Loucy (cell line): ENCODE results near the gene PHAF1.

Experiments
- H2AFZ ChIP-seq: fragments of 200-600 bp; sonication (generic); 2 replicates; pipeline ENCODE4 v1.6.0; 2016; ENCODE audit warnings: antibody characterized with exemption, mild to moderate bottlenecking, low read length, moderate library complexity
- H3F3A ChIP-seq: fragments of 200-600 bp; 2 replicates; pipeline ENCODE4 v1.6.0; 2016; ENCODE audit warnings: antibody characterized with exemption, low read depth, mild to moderate bottlenecking
- H3K27me3 ChIP-seq: fragments of 200-600 bp; sonication (generic); 2 replicates; pipeline ENCODE4 v1.6.1; 2014; ENCODE audit warnings: low read length, mild to moderate bottlenecking; ENCODE audit not compliant: insufficient read depth, poor library complexity, severe bottlenecking
- H3K36me3 ChIP-seq: fragments of 200-600 bp; sonication (generic); 2 replicates; pipeline ENCODE4 v1.6.1; 2016; ENCODE audit warnings: low read length; ENCODE audit not compliant: insufficient read depth
- H3K4me1 ChIP-seq: fragments of 200-600 bp; sonication (generic); 2 replicates; pipeline ENCODE4 v1.5.1; 2014; ENCODE audit warnings: low read length, mild to moderate bottlenecking; ENCODE audit not compliant: insufficient read depth, poor library complexity, severe bottlenecking
- H3K4me2 ChIP-seq: fragments of 200-600 bp; sonication (generic); 2 replicates; pipeline ENCODE4 v1.6.0; 2014; ENCODE audit warnings: antibody characterized with exemption, low read length, low read depth, mild to moderate bottlenecking; ENCODE audit not compliant: poor library complexity, severe bottlenecking
- H3K4me3 ChIP-seq: fragments of 200-600 bp; sonication (generic); 2 replicates; pipeline ENCODE4 v1.5.1; 2014; ENCODE audit warnings: low read length, mild to moderate bottlenecking, mixed read lengths; ENCODE audit not compliant: poor library complexity, severe bottlenecking
- H3K79me2 ChIP-seq: fragments of 200-600 bp; sonication (generic); 2 replicates; pipeline ENCODE4 v1.6.1; 2014; ENCODE audit warnings: low read length; ENCODE audit not compliant: insufficient read depth
- H3K9ac ChIP-seq: fragments of 200-600 bp; sonication (generic); 2 replicates; pipeline ENCODE4 v1.6.0; 2014; ENCODE audit warnings: mild to moderate bottlenecking, low read depth, low read length, moderate library complexity; ENCODE audit not compliant: poor library complexity, severe bottlenecking
- H3K9me2 ChIP-seq: fragments of 200-600 bp; sonication (generic); replicated peaks from 2 replicates; pipeline ENCODE4 v1.6.1; 2016; ENCODE audit warnings: low read depth, low read length, mixed read lengths
- H3K9me3 ChIP-seq: fragments of 200-600 bp; sonication (generic); 2 replicates; pipeline ENCODE4 v1.6.1; 2014; ENCODE audit warnings: mild to moderate bottlenecking, antibody characterized with exemption, low read length, low read depth; ENCODE audit not compliant: insufficient read depth
- H4K20me1 ChIP-seq: fragments of 200-600 bp; sonication (generic); 2 replicates; pipeline ENCODE4 v1.6.0; 2014; ENCODE audit warnings: antibody characterized with exemption, low read length, mild to moderate bottlenecking; ENCODE audit not compliant: insufficient read depth, poor library complexity, severe bottlenecking
- CTCF ChIP-seq: fragments of 200-600 bp; sonication (generic); conservative IDR thresholded peaks from 2 replicates; pipeline ENCODE4 v1.5.1; 2014; ENCODE audit warnings: mild to moderate bottlenecking, antibody characterized with exemption, low read length
- EZH2phosphoT487 ChIP-seq: fragments of 200-600 bp; IDR thresholded peaks from 2 replicates; pipeline ENCODE4 v1.6.1; 2018; ENCODE audit warnings: antibody characterized with exemption, mild to moderate bottlenecking, moderate library complexity, borderline replicate concordance

PHAF1 gene

DNA sequence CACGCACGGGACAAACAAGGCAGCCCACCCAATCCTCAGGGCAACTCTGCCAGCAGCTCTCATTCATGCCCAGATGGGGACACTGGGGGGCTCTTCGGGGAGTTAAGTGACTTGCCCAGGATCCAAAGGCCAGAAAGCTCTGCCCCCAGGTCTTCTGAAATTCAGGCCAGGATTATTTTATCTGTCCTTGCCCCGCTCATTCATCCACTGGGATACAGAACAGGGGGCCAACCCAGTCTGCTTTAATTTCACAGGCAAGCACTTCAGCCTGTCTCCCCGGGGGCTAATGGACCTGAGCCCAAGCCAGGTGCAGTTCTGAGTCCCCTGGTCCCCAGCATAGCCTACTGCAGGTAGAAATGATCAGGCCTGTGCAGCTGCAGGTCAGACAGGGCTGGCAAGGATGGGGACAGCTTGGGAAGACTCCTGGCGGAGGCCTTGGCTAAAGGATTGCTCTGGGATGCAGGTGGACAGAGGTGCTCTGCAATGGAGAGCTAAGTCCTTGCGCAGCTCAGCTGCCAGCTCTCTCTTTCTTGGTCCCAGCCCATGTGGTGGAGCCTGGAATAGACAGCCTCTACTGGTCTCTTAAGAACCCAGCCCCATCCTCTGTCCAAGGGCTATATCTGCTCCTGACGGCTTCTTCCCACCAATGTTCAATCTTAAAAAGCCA lies 41.8 kb downstream of the PHAF1 start:
- H3K9ac ChIP-seq = no peak overlapping the region
- H3K36me3 ChIP-seq = peaks cover 21% of the 10 kb centered on the region; the same call in 1 of the 2 replicates
- no peak for TF ChIP-seq CTCF
- TF ChIP-seq EZH2phosphoT487 = no peak
- peak overlapping the region; percentile 63 for H3K4me2 ChIP-seq
- no peaks in the 10 kb centered on the region for H3K79me2 ChIP-seq
- H3K9me2 ChIP-seq = no peaks in the 10 kb centered on the region
- peaks cover 3% of the 10 kb centered on the region for H3K4me1 ChIP-seq
- no peaks in the 10 kb centered on the region for H3K9me3 ChIP-seq
- no peak overlapping the region for H2AFZ ChIP-seq
- peaks cover 3% of the 10 kb centered on the region for H4K20me1 ChIP-seq
- H3F3A ChIP-seq = no peaks in the 10 kb centered on the region
- peak overlapping the region; percentile 71 for H3K4me3 ChIP-seq
- H3K27me3 ChIP-seq = no peaks in the 10 kb centered on the region

DNA sequence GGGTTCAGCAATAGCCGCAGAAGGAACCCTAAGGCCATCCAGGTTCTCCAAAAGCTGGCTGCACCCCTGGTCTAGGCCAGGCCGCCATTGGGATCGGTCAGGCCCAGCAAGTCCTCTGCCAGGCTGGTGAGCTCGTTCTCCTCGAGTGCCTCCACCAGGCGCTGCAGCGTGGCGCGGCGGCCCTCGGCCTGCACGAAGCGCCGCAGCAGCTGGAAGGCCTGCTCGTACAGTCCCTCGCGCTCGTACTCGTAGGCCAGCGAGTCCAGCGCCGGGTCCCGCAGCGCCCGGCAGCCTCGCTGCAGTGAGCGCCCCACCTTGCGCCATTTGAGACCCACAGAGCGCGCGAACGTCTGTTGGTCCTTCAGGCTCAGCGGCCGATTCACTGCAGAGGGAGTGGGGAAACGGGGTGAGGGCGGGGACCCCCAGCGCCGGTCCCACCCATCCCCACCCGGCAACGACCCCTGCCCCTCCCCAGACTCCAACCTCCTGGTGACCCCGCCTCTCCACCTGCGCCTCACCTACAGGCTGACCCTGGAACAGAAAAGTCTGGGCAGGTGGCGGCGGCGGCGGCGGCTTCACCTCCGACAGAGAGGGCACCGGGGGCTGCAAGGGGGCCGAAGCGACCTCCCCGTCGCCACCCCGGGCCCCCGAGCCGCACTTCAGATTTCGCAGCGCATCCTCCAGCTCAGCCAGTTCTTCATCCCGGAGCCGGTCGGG lies 45.0 kb downstream of the PHAF1 start:
- H3K9me3 ChIP-seq = no peaks in the 10 kb centered on the region
- no peak for TF ChIP-seq EZH2phosphoT487
- no peak for TF ChIP-seq CTCF
- H3K79me2 ChIP-seq = peaks cover 5% of the 10 kb centered on the region; the same call in 1 of the 2 replicates
- H4K20me1 ChIP-seq = peaks cover 6% of the 10 kb centered on the region
- H3F3A ChIP-seq = no peaks in the 10 kb centered on the region
- H3K9me2 ChIP-seq = no peaks in the 10 kb centered on the region
- no peak overlapping the region for H2AFZ ChIP-seq
- no peak overlapping the region for H3K4me3 ChIP-seq
- H3K9ac ChIP-seq = no peak overlapping the region
- no peaks in the 10 kb centered on the region for H3K27me3 ChIP-seq
- peak overlapping the region; percentile 52 for H3K4me2 ChIP-seq
- no peaks in the 10 kb centered on the region for H3K36me3 ChIP-seq
- peaks cover 14% of the 10 kb centered on the region for H3K4me1 ChIP-seq

DNA sequence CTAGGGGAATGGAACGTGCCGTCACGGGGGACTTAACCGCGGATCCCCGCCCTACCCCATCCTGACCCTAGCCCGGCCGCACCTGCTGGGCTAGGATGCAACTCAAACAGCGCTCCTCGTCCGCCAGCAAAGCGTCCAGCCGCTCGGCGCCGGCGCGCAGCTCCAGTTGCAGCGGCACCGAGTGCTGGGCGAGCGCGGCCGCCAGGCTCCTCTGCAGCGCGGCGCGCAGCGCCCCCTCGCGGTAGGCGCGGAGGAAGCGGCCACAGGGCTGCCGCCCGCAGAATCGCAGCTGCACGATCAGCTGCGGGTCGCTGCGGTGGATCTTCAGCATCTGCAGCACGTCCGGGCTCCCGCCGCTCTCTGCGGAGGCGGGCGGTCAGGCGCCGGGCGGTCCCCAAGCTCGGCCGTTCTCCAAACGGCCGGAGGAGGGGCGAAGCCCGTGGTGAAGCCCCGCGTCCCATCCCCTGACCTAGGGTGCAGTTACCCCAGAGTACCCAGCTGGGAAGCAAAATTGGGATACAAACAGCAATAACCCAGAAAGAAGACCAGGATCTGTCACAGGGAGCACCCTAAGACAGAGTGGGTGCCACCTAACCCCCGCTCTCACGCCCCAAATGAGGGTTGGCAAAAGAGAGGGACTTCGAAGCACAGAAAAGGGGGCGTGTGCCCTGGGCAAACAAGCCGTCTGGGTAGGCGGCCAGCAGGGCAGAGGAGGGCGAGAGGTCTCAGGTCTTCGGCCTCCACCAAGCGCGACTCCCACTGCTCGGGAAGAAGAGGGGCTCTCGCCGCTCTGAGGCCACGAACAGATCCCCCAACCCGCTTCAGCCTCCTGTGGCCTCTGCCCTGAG lies 45.8 kb downstream of the PHAF1 start:
- Histone ChIP-seq H3K4me3 (no peak overlapping the region), H3K27me3 (no peaks in the 10 kb centered on the region), H4K20me1 (peaks cover 6% of the 10 kb centered on the region)

More for the DNA sequence above, 45.8 kb downstream of the PHAF1 start:
- TF ChIP-seq CTCF = peak; percentile 77
- no peak for TF ChIP-seq EZH2phosphoT487
- H2AFZ ChIP-seq = no peak overlapping the region
- no peaks in the 10 kb centered on the region for H3F3A ChIP-seq
- peak overlapping the region; percentile 52 for H3K4me2 ChIP-seq
- no peaks in the 10 kb centered on the region for H3K36me3 ChIP-seq
- H3K9me2 ChIP-seq = no peaks in the 10 kb centered on the region
- H3K9me3 ChIP-seq = no peaks in the 10 kb centered on the region
- peaks cover 14% of the 10 kb centered on the region for H3K4me1 ChIP-seq
- no peak overlapping the region for H3K9ac ChIP-seq
- peaks cover 5% of the 10 kb centered on the region; the same call in 1 of the 2 replicates for H3K79me2 ChIP-seq
